Kidney epithelial cell (primary cell): Measurements from ENCODE around the gene REV3L. TPM values are rescaled to one million over a fixed set of nuclear protein-coding genes. Genes with fewer than 3 reads are reported as not detected.

Experiments used
- DNase-seq: peaks from one replicate; pipeline ENCODE4 v3.0.0-alpha.2; 2010; ENCODE audit warnings: low read depth
- H3K27me3 ChIP-seq: 2 replicates; pipeline ENCODE4 v1.6.0; 2011; ENCODE audit warnings: low read length; ENCODE audit not compliant: control insufficient read depth, insufficient read depth
- H3K36me3 ChIP-seq: 2 replicates; pipeline ENCODE4 v1.5.1; 2011; ENCODE audit warnings: low read length; ENCODE audit not compliant: control insufficient read depth, insufficient read depth
- H3K4me3 ChIP-seq: 2 replicates; pipeline ENCODE4 v1.5.1; 2011; ENCODE audit warnings: low read depth, mild to moderate bottlenecking, control low read depth, low read length
- CTCF ChIP-seq: IDR thresholded peaks from 2 replicates; pipeline ENCODE4 v1.5.1; 2011; ENCODE audit warnings: mild to moderate bottlenecking, moderate library complexity, low read length, control low read depth, inconsistent platforms; ENCODE audit not compliant: insufficient read depth, poor library complexity, severe bottlenecking
- total RNA-seq: library from RNA; depleted of rRNA; stranded (reverse); fragments of >200 nt; gene quantifications from 2 replicates; pipeline ENCODE4 v1.2.3, GENCODE V29; 2015

Gene REV3L
- total RNA-seq, 1 donor from 2014 or later = 35.7 TPM

DNA sequence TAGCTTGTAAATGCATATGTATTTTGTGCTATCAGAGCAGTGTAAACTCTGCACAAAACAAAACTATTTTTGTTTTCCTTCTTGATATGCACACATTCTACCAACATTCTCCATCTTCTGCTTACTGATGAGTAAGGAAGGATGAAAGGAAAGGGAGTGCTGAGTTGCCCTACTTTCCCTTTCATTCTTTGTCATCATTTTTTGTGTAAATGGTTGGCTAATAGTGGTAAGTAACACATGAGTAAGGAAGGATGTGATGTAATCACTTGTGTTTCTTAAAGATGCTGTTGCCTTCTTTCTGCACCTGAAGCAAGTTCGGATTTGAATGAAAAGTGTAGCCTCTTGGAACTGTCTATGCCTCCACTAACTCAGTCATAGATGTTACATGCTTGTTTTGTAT is 4.6 kb upstream of the REV3L start:
- no peak for TF ChIP-seq CTCF
- Histone ChIP-seq H3K36me3 (no peaks in the 10 kb centered on the region), H3K4me3 (no peak overlapping the region), H3K27me3 (no peaks in the 10 kb centered on the region)
- DNase-seq = peak; percentile 49

DNA sequence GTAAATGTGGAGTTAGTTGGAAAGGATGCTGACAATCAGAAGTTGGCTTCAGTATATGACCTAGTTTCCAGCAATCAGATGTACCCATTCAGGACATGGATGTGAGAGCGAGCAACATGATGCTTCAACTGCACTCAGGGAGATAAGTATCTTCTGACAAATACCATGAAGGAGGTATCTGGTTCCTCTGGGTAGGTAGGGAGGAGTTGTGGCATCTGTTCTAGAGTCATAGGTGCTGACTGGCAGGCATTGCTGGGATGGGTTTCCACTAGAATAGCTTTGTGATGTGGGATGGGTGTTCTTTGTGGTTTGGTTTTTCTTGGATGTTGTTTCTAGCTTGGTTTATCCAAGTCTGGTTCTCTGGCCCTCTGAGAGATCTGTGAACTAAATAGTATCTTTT is 3.9 kb upstream of the REV3L start:
- DNase-seq = no peak
- Histone ChIP-seq H3K36me3 (no peaks in the 10 kb centered on the region), H3K4me3 (no peak overlapping the region), H3K27me3 (no peaks in the 10 kb centered on the region)
- TF ChIP-seq CTCF = no peak

- no peak for TF ChIP-seq CTCF
Observed at GRCh38 chr6:111486475-111486874, 3.5 kb upstream of the REV3L start.

GRCh38 chr6:111485342-111485741 is 2.3 kb upstream of the REV3L start:
- no peak overlapping the region for H3K4me3 ChIP-seq
- H3K27me3 ChIP-seq = no peaks in the 10 kb centered on the region
- DNase-seq = no peak
- TF ChIP-seq CTCF = no peak
- H3K36me3 ChIP-seq = no peaks in the 10 kb centered on the region

More at GRCh38 chr6:111486475-111486874, 3.5 kb upstream of the REV3L start:
- Histone ChIP-seq H3K27me3 (no peaks in the 10 kb centered on the region), H3K36me3 (no peaks in the 10 kb centered on the region), H3K4me3 (no peak overlapping the region)
- DNase-seq = no peak

DNA sequence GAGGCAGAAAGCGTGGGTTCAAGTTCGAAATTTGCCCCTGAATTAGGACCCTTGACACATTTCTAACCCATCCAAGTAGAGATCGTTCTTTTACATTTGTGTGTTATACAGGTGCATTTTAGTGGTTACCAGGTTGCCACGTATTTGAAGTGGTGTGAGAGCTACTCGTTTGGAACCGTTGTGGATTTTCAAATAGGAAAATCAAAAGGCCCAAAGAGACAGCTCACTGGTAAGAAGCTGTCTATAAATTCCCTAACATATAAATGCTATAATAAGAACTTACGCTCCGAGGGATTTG is 1.6 kb upstream of the REV3L start:
- DNase-seq = no peak
- Histone ChIP-seq H3K4me3 (peak overlapping the region; percentile 90), H3K36me3 (no peaks in the 10 kb centered on the region), H3K27me3 (no peaks in the 10 kb centered on the region)
- TF ChIP-seq CTCF = no peak

- Histone ChIP-seq H3K36me3 (no peaks in the 10 kb centered on the region), H3K4me3 (peak overlapping the region; percentile 90), H3K27me3 (no peaks in the 10 kb centered on the region)
- peak; percentile 86 for DNase-seq
- no peak for TF ChIP-seq CTCF
Observed at GRCh38 chr6:111483736-111484632, 966 bp upstream of the REV3L start.
